Measurements from ENCODE around the gene CIB4.

The CIB4 gene

DNA sequence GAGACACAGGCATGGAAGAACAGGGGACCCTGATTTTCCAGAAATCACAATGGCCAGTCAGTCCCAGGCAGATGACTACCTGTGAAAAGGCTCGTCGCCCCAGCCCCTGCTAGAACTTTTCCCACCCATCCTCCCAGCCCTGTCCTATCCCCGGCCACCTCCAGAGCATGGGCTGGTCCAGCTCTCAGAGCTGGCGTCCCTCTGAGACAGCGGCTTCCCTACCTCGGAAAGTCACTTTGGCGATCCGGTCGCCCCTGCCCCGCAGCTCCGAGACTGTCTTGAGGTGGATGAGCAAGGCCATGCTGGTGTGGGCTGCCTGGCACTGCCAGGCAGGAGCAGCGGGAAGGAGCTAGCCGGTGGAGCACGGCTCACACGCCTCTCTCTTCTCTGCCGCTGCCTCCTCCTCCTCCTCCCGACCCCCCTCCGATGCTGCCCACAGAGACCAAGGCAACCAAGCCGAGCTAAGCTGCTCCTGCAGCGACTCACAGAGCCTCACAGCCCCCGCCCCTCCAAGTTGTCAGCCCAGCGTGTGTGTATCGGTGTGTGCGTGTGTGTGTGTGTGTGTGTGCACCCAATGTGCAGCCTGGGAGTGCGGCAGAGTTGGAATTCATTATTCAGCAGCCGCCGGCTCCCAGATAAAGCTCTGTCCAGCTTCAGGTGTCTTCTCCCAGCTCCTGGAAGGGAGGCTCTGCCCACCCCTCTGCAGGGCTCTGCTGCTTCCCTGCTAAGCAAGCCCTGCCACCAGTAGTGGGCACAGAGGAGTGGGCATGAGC, 82.7 kb downstream of the CIB4 start:
- DNase-seq (ENCODE audit: extremely low read depth, low read depth): no peak
- TF ChIP-seq, protein P1, sequence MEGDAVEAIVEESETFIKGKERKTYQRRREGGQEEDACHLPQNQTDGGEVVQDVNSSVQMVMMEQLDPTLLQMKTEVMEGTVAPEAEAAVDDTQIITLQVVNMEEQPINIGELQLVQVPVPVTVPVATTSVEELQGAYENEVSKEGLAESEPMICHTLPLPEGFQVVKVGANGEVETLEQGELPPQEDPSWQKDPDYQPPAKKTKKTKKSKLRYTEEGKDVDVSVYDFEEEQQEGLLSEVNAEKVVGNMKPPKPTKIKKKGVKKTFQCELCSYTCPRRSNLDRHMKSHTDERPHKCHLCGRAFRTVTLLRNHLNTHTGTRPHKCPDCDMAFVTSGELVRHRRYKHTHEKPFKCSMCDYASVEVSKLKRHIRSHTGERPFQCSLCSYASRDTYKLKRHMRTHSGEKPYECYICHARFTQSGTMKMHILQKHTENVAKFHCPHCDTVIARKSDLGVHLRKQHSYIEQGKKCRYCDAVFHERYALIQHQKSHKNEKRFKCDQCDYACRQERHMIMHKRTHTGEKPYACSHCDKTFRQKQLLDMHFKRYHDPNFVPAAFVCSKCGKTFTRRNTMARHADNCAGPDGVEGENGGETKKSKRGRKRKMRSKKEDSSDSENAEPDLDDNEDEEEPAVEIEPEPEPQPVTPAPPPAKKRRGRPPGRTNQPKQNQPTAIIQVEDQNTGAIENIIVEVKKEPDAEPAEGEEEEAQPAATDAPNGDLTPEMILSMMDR (IDR thresholded peaks at IDR 0.05; ENCODE audit: low read depth, low read length): no peak

DNA sequence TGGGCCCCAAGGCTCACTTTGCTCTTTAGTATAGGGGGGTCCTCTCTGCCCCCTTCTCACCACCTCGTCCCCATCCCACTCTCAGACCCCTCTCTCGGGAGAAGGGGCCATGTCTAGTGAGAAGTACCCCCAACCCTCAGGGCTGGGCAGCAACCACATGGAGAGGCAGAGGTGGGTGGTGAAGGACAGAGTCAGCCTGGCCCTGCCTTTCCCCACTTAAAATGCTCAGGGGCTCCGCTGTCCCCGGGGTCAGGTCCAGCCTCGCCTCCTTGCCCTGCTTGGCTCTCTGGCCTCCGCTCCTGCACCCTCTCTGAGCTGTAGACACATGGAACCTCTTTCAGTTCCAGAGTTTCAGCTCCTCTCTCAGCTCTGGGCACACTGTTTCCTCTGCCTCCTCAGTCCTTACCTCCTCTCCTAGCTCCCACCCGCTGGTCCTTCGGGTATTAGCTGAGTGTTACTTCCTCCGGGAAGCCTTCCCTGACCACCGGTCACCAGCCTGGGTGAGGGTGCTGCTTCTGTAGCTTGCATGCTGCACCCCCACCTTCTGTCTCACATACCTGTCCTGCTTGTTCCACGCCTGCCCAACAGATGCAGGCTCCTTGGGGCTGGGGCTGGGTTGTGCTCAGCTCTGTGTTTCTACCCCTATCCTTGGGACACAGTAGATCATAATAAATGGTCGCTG, 83.8 kb downstream of the CIB4 start:
- TF ChIP-seq, protein P1 (IDR thresholded peaks at IDR 0.05; ENCODE audit: low read depth, low read length): no peak
- no peak for DNase-seq (ENCODE audit: extremely low read depth, low read depth)

DNA sequence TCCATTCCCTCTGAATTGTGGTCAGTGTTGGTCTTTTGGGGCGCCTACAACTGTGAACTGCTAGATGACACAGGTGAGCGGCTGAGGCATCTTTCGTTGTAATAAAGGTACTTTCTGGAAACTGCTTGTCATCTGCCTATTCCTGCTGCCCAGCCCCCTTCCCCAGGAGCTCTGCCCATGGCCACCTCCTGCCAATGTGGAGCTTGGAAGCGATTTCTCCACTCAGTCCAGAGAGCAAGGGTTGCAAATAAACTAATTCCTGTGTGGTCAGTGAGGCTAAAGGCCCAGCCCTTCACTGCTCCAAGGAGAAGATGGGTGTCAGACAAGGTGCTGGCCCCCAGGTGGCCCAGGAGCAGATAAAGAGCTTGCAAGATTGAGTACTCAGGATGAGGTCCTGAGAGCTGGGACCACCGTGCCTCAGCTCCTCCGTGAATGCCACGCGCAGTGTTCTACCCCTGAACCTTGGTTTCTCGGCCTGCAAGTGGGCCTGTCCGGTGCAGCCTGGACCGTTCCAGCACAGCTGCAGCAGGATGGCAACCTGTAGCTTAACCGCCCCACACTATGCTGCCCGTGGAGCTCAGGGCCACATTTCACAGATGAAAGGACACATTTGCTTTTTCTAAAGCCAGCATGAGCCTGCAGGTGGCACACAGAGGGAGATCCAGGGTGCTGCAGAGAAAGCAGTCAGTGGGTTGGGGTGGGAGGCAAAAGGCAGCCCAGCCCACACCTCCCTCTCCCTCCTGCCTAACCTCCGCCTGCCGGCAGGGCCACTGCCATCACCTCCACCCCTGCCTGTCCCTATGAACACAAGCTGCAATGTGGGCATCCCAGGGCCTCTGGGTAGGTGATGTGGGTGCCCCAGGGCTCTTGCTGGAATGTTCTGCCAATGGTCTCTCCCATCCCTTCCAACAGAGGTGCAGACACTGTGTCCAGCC, 84.6 kb downstream of the CIB4 start:
- no peak for DNase-seq (ENCODE audit: extremely low read depth, low read depth)

DNA sequence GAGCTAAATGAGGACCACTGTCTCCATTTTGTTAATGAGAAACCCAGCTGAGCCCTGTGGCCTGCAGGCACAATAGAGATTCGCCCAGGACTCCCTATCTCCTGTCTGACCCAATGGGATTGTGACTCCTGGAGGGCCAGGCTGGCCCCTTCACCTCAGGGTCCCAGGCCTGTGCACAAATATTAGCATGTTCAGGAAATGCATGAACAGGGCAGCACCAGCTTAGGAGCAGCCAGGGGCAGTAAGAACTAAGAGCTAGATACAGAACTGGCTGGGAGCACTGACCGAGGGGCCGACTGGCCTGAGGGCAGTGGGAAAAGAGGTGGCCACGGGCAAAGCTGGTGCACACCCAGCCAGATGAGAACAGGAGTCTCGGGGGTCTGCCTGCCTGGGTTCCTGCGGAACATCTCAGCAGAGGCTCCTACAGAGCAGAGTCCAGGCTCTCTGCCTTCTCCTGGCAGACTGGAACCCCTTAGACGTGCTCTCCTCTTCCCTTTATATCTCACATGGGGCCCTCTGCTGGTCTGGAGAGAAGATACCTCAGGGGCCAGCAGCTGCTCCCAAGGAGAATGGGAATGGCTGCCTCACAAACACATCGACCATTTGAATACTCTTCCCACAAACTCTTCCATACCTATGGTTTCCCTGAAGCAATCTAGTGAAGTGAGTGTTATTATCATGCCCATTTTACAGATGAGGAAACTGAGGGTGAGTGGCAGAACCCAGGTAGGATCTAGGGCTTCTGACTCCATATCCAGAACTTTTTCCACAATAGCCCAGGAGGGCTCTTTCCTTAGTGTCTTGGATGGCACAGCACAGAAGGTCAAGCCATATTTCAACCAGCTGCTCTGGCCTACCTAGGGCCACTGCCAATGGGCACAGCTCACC, 85.7 kb downstream of the CIB4 start:
- TF ChIP-seq, protein P1 (IDR thresholded peaks at IDR 0.05; ENCODE audit: low read depth, low read length): no peak
- no peak for DNase-seq (ENCODE audit: extremely low read depth, low read depth)

More for the DNA sequence above, 84.6 kb downstream of the CIB4 start:
- TF ChIP-seq, protein P1 (IDR thresholded peaks at IDR 0.05; ENCODE audit: low read depth, low read length): no peak

DNA sequence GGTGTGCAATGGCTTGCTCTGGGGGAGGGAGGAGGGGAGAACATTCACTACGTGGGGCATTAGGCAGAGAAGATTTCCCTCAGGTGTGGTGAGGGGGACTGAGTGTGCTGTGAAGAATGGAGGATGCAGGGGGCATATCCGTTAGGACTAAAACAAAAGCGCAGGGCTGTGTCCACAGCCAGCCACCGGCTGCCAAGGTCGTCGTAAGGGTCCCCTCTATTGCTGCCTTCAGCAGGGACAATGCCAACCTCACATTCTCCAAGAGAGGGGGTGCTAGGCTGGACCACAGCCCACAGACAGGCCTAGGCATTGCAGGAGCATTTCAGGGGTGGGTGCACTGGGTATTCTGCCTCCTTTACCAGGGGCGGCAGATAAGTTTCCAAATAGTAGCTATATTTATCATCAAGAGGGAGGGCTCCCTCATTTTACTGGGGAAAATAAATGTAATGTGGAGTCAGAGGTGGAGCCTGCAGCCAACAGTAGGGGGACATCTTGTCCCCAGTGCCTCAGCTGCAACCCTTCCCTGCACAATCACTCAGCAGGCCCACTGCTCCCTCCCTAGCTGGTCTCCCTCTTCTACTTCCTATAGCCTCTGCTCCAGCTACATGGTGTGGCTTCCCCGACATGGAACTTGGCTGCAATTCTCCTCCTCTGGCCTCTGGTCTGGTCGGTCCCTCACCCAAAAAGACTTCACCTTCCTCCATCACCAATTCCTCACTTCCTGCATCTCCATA, 88.4 kb downstream of the CIB4 start:
- TF ChIP-seq, protein P1 (IDR thresholded peaks at IDR 0.05; ENCODE audit: low read depth, low read length): no peak
- DNase-seq (ENCODE audit: extremely low read depth, low read depth): no peak
